Kidney epithelial cell (primary cell): ENCODE results near the gene SDC1. TPM values are rescaled to one million over a fixed set of nuclear protein-coding genes. Genes with fewer than 3 reads are reported as not detected.

Source experiments
- DNase-seq: peaks from one replicate; pipeline ENCODE4 v3.0.0-alpha.2; 2010; ENCODE audit warnings: low read depth
- H3K27me3 ChIP-seq: 2 replicates; pipeline ENCODE4 v1.6.0; 2011; ENCODE audit warnings: low read length; ENCODE audit not compliant: control insufficient read depth, insufficient read depth
- H3K36me3 ChIP-seq: 2 replicates; pipeline ENCODE4 v1.5.1; 2011; ENCODE audit warnings: low read length; ENCODE audit not compliant: control insufficient read depth, insufficient read depth
- H3K4me3 ChIP-seq: 2 replicates; pipeline ENCODE4 v1.5.1; 2011; ENCODE audit warnings: low read depth, mild to moderate bottlenecking, control low read depth, low read length
- total RNA-seq: library from RNA; depleted of rRNA; stranded (reverse); fragments of >200 nt; gene quantifications from 2 replicates; pipeline ENCODE4 v1.2.3, GENCODE V29; 2015
- TF ChIP-seq, protein P1 (sequence below): IDR thresholded peaks from 2 replicates; pipeline ENCODE4 v1.5.1; 2011; ENCODE audit warnings: mild to moderate bottlenecking, moderate library complexity, low read length, control low read depth, inconsistent platforms; ENCODE audit not compliant: insufficient read depth, poor library complexity, severe bottlenecking

The SDC1 gene
- total RNA-seq, 1 donor from 2014 or later = 184 TPM

DNA sequence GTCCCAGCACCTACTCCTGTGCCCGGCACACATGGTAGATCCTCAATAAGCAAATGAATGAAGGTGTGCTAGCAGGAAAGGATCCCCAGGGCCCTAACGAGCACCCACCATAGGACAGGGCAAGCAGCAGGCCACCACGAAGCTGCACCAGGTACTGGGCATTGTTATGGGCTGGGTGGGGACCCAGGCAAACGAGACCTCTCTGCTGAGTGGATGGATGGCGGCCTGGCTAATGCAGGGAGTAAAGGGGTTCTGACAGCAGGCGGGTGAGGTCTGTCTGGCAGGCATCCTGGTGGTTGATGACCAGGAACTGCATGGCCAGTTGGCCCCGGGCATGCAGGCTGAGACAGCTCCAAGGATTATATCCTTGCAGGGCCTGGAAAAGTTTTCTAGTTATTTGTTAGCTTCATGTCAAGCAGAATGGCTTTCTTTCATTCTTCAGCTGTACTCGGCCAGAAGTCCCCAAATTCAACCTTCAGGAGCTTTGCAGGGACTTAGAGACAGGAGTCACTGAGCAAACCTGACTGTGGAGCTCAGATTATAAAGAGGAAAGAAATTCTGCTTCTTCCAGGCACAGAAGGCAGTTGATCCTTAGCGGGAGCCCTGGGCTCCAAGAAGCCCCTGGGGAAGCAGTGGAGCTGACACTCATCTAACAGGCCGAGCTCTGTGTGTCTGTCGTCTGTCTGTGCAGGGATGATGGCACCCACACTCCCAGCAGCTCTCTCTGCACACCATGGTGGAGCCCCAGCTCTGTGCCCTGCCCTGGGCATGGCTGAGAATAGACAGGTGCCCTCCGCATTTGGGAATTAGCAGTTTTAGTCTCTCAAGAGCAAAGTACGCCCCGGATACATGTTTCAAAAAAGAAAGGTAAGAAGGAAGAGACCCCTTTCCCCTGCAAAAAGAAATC, 51.2 kb downstream of the SDC1 start:
- Histone ChIP-seq H3K4me3 (no peak overlapping the region), H3K36me3 (no peaks in the 10 kb centered on the region), H3K27me3 (no peaks in the 10 kb centered on the region)
- TF ChIP-seq, protein P1, sequence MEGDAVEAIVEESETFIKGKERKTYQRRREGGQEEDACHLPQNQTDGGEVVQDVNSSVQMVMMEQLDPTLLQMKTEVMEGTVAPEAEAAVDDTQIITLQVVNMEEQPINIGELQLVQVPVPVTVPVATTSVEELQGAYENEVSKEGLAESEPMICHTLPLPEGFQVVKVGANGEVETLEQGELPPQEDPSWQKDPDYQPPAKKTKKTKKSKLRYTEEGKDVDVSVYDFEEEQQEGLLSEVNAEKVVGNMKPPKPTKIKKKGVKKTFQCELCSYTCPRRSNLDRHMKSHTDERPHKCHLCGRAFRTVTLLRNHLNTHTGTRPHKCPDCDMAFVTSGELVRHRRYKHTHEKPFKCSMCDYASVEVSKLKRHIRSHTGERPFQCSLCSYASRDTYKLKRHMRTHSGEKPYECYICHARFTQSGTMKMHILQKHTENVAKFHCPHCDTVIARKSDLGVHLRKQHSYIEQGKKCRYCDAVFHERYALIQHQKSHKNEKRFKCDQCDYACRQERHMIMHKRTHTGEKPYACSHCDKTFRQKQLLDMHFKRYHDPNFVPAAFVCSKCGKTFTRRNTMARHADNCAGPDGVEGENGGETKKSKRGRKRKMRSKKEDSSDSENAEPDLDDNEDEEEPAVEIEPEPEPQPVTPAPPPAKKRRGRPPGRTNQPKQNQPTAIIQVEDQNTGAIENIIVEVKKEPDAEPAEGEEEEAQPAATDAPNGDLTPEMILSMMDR = no peak
- no peak for DNase-seq

DNA sequence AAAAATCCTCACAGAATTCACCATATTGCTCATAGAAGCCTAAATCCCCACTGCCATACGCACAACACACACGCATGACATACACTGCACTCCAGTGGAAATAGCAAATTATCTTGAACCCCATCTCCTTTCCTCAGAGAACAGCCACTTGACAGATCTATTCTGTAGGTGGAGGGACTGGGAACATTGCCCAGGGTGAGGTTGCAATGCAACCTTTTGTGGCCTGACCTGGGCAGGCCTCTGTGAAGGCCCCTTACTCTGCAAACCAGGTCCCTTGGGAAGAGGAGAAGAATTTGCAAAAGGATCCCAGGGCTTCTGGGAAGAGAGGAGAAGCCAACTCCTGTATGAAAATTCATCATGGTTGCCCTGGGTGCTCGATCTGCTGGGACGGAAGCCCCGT, 51.9 kb downstream of the SDC1 start:
- DNase-seq = no peak
- TF ChIP-seq, protein P1 = no peak
- Histone ChIP-seq H3K27me3 (no peaks in the 10 kb centered on the region), H3K4me3 (no peak overlapping the region), H3K36me3 (no peaks in the 10 kb centered on the region)

DNA sequence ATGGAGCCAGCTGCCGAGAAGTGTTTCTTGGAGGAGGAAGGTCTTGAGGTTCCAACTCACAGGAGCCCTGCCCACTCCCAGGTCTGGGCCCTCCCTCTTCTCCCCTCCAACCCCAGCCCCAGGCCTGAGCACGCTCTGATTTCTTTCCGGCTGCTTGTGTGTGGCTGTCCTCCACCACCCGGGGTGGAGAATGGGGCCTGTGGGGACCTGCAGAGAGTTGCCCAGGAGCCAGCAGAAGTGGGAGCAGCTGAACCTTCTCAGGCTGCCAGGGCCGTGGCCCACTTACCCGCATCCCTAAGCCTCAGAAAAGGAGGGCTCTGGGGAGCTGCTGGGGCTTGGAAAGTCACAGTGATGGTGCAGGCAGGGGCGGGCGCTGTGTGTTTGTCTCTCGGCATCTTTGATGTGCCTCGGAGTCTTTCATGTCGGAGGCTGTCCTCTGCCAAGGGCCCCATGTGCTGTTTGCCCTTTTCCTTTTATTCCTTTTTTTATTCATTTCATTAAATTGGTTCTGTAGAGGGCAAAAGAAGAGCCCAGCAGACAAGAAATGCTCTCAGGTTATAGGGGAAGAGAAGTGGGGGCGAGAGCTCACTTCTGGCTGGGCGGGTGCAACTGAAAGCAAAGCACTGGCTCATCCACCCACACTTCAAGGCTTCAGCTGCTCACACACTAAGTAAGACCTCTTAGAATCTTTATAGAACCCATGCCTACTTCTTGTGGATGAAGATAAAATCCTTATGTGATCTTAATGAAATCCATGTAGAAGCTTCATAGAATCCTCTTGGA, 52.5 kb downstream of the SDC1 start:
- no peaks in the 10 kb centered on the region for H3K27me3 ChIP-seq
- no peak for DNase-seq
- TF ChIP-seq, protein P1 = no peak
- H3K4me3 ChIP-seq = no peak overlapping the region
- H3K36me3 ChIP-seq = no peaks in the 10 kb centered on the region

DNA sequence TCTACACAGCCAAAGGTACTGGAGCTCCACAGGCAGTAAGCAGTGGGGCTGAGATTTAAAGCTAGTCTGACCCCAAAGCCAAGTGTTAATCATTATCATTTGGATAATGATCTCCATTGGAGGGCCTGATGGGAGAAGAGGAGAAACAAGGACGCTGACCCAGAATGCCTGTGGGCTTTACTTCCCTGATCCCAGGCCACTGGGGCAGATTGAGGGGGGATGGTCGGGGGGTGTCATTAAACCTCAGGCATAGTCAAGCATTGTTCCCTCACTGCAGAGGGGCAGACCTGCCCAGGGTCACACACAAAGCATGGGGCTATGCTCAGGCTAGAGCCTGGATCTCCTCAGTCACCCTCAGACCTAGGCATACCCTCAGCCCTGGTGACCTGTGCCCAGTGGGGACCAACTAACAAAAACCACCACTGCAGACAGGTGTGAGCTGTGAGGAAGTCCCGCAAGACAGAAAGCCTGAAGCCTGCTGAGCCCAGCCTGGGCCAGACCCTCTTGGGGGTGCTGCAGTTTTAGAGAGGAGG, 53.4 kb downstream of the SDC1 start:
- no peak for DNase-seq
- TF ChIP-seq, protein P1 = no peak
- no peaks in the 10 kb centered on the region for H3K27me3 ChIP-seq
- H3K36me3 ChIP-seq = no peaks in the 10 kb centered on the region
- H3K4me3 ChIP-seq = no peak overlapping the region

DNA sequence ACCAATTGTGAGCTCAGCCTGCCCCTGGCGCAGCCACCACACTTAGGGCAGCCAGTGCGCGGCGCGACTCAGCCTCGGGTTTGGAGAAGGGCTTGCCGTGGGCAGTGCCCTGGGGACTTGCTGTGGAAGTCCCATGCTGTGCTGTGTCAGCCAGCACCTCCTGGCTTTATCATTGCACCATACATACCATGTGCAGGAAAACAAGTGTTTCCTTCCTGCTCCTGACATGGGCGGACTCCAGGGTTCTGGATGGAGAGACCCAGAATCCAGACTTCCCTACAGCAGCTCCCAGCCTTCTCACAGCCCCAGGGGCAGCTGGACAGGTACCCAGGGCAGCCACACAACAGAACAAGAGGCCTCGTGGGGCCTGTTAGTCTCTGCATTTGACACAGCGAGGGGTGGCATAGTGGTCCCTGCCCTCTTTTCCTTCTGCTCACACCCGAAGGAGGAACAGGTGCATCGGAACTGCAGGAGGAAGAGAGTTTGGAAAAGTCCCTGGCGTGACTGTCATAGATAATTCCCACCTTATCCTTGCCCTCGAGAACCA, 54.2 kb downstream of the SDC1 start:
- TF ChIP-seq, protein P1 = no peak
- Histone ChIP-seq H3K27me3 (no peaks in the 10 kb centered on the region), H3K36me3 (no peaks in the 10 kb centered on the region), H3K4me3 (no peak overlapping the region)
- DNase-seq = no peak
